Heart right ventricle (tissue), 16 donors: ENCODE data around the gene ATRNL1. TPM values are rescaled to one million over a fixed set of nuclear protein-coding genes. Genes with fewer than 3 reads are reported as not detected.
A peak's percentile ranks its signal among the peaks of the same experiment; 100 is the strongest.

Experiments used
- ATAC-seq, 8 donors: fragments of 200-7000 bp; cut with Tn5 transposase; one replicate each; pipeline ENCODE4 v1.9.1; 2020; ENCODE audit warnings: mild to moderate bottlenecking in 8 of 8, moderate library complexity in 8 of 8, moderate number of reproducible peaks in 1 of 8
- DNase-seq, 2 donors: peaks; one replicate each; pipeline ENCODE4 v3.0.0-alpha.2; 2020
- H3K27ac ChIP-seq, 10 donors: fragments of 200-600 bp; sonication (generic) in 2 of 10; one replicate each; pipeline versions ENCODE4 v1.5.0 to v1.8.0; 2020 to 2022; ENCODE audit warnings: mild to moderate bottlenecking in 3 of 10
- H3K27me3 ChIP-seq, 7 donors: fragments of 200-600 bp; one replicate each; pipeline ENCODE4 v1.8.0; 2021 to 2022; ENCODE audit warnings: mild to moderate bottlenecking in 2 of 7
- H3K36me3 ChIP-seq, 9 donors: fragments of 200-600 bp; sonication (generic) in 1 of 9; one replicate each; pipeline versions ENCODE4 v1.5.0 to v1.8.0; 2020 to 2022; ENCODE audit warnings: mild to moderate bottlenecking in 2 of 9
- H3K4me1 ChIP-seq, 9 donors: fragments of 200-600 bp; sonication (generic) in 1 of 9; one replicate each; pipeline versions ENCODE4 v1.5.0 to v1.8.0; 2020 to 2022; ENCODE audit warnings: mild to moderate bottlenecking in 4 of 9
- H3K4me3 ChIP-seq, 10 donors: fragments of 200-600 bp; sonication (generic) in 2 of 10; one replicate each; pipeline versions ENCODE4 v1.5.0 to v1.8.0; 2020 to 2022; ENCODE audit warnings: mild to moderate bottlenecking in 7 of 10, moderate library complexity in 2 of 10
- H3K9me3 ChIP-seq, 11 donors: fragments of 200-600 bp in 10 of 11; sonication (generic) in 2 of 11; one replicate each; pipeline versions ENCODE4 v1.5.0 to v1.8.0; 2013 to 2022; ENCODE audit warnings: mild to moderate bottlenecking in 2 of 11, control low read depth in 1 of 11, moderate library complexity in 1 of 11
- WGBS, 2 donors: extraction: QIAGEN DNeasy Blood & Tissue Kit; methylation state at CpG; one replicate each; pipeline ENCODE4 v1.1.7; 2013; ENCODE audit warnings: inconsistent platforms in 1 of 2; 5-methylcytosine and 5-hydroxymethylcytosine counted together
- intact Hi-C, 10 donors: fragments of 100-400 bp; cut with DNase I; formaldehyde crosslinking; loops; one replicate each; pipeline versions ENCODE4 v1.11.1 to v1.14.2; 2022
- polyA plus RNA-seq, 2 donors: library from polyadenylated mRNA; stranded (reverse); fragments of 200-250 nt; gene quantifications; one replicate each; pipeline ENCODE4 v1.2.3, GENCODE V29; 2013
- total RNA-seq, 10 donors: library from RNA; stranded (reverse); fragmentation: NEBNext Ultra II Directional in 3 of 10; extraction: Animal tissue kit (Norgen Biotek cat#: 25700) in 3 of 10; gene quantifications; one replicate each; pipeline versions ENCODE4 v1.2.1 to v1.2.4, GENCODE V29; 2021 to 2023
- TF ChIP-seq, protein P1 (sequence below), 9 donors: fragments of 200-600 bp; sonication (generic) in 2 of 9; IDR thresholded peaks; one replicate each; pipeline versions ENCODE4 v1.5.0 to v1.8.0; 2021 to 2022; ENCODE audit warnings: antibody characterized with exemption in 9 of 9, mild to moderate bottlenecking in 5 of 9, moderate library complexity in 1 of 9
- donor health status: Arrhythmogenic right ventricular cardiomyopathy.
- donor health status: ischemic (EF 13 %, LVEDD 7.1; RV severe dilation, severe dysfunction).
- donor health status: healthy with polysubstance abuse.
- donor health status: DM: no; HTN: yes; CAD: no.
- donor health status: DM: no; HTN: no; CAD: no.
- donor health status: ischemic (EF 25% LVEDD 6.9; RV normal size, moderate dysfunction).
- donor health status: ischemic (EF 25% LVEDD 5.7; RV mildly dilated, moderate dysfunction).
- donor health status: healthy.
- donor health status: DM: yes; HTN: yes; CAD: no.
- donor health status: Ischemic cardiomyopathy.
- donor health status: ischemic (EF 35%, LVEDD 5.7; RV mildly dilated, moderate dysfunction).
- donor health status: nonischemic (EF 11% LVEDD 7.7; RV severe dilation, severe dysfunction).
- donor health status: DM: yes; HTN: yes; CAD: no.
- donor health status: PGD.
- donor health status: ischemic (EF 29% LVEDD 5.4; RV normal size, mild dysfunction).
- donor health status: nonischemic (EF 23%, LVEDD 6.1; RV moderate dilation, normal function).

Gene ATRNL1
- total and polyA plus RNA-seq, 12 donors = 0.06 to 22.4 (median 8.1) TPM; not detected in 1

DNA sequence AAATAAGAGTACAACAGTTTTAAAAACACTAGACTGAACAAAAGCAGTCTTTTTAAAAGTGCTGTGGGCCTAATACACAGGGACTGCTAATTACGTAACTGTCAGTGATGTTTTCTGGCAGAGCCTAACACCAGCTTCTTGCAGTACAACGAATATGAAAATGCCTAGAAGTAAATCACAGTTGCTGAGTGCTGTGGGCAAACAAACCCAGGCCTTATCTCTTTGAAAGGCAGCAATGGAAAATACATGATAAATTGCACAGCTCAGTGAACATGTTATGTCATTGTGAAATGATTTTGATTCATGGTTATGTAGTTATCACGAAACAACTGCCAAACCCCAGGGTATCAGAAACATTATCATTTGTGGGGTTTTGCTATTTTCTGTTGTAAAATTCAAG lies 751.4 kb downstream of the ATRNL1 start:
- Histone ChIP-seq H3K9me3 (no peaks in the 10 kb centered on the region), H3K4me1 (peaks cover 0 to 10% (median 4%) of the 10 kb centered on the region in 9 donors), H3K4me3 (no peak overlapping the region), H3K36me3 (no peaks in the 10 kb centered on the region), H3K27ac (peak overlapping the region in 6 of 10 donors; percentile 14 to 68 (median 45)), H3K27me3 (no peaks in the 10 kb centered on the region)
- 20 to 26% methylated on average over 3 of the region's 3 CpGs for WGBS, 2 donors
- TF ChIP-seq, protein P1, sequence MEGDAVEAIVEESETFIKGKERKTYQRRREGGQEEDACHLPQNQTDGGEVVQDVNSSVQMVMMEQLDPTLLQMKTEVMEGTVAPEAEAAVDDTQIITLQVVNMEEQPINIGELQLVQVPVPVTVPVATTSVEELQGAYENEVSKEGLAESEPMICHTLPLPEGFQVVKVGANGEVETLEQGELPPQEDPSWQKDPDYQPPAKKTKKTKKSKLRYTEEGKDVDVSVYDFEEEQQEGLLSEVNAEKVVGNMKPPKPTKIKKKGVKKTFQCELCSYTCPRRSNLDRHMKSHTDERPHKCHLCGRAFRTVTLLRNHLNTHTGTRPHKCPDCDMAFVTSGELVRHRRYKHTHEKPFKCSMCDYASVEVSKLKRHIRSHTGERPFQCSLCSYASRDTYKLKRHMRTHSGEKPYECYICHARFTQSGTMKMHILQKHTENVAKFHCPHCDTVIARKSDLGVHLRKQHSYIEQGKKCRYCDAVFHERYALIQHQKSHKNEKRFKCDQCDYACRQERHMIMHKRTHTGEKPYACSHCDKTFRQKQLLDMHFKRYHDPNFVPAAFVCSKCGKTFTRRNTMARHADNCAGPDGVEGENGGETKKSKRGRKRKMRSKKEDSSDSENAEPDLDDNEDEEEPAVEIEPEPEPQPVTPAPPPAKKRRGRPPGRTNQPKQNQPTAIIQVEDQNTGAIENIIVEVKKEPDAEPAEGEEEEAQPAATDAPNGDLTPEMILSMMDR (IDR thresholded peaks at IDR 0.05) = no peak
- intact Hi-C loops = no loop called here
- DNase-seq (peak in 1 of 2 donors; percentile 55), ATAC-seq (peak; percentile 75 to 98 (median 90))

DNA sequence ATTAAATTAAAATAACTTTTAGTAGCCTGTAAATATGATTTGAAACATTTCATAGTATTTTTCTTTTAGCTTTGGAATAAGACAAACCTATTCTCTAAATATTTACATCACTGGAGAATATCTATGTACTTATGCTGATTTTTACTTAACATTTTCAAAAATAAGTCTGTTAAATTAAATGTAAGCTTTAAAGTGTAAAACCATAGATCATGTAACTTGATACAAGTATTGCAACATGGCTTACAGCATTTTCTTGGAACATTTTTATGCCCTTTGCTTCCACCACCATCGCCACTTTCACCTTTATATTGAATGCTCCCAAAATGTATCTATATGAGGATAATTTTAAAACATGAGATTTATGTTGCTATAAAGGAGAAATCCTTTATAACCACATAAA lies 752.8 kb downstream of the ATRNL1 start:
- H3K27me3 ChIP-seq = no peaks in the 10 kb centered on the region
- no peak for ATAC-seq
- no peaks in the 10 kb centered on the region for H3K9me3 ChIP-seq
- peaks cover 0 to 14% (median 4%) of the 10 kb centered on the region in 9 donors for H3K4me1 ChIP-seq
- WGBS, 2 donors = 96 to 97% methylated on average over 1 of the region's 1 CpG
- intact Hi-C loops = no loop called here
- H3K27ac ChIP-seq = no peak overlapping the region
- TF ChIP-seq, protein P1 (IDR thresholded peaks at IDR 0.05) = no peak
- no peak for DNase-seq
- no peaks in the 10 kb centered on the region for H3K36me3 ChIP-seq
- no peak overlapping the region for H3K4me3 ChIP-seq

DNA sequence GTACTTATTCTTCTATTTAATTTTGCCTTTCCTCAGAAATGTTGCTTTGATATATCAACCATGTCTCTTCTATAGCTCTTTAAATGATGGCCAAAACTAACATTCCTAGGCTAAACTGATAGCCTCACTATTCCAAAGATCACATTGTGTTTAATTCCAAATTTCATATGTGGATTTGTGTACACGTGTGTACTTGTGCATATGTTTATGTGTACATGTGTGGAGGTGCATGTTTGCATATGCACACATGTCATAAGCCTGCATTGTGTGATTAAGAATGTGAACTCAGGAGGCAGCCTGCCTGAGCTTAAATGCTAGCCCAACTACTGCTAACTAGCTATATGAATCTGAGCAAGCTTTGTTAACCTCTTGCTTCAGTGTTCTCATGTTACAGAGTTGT lies 753.4 kb downstream of the ATRNL1 start:
- intact Hi-C loops = no loop called here
- TF ChIP-seq, protein P1 (IDR thresholded peaks at IDR 0.05) = no peak
- H3K27ac ChIP-seq = no peak overlapping the region
- WGBS, 2 donors = 87 to 95% methylated on average over 1 of the region's 1 CpG
- H3K4me1 ChIP-seq = peaks cover 0 to 14% (median 4%) of the 10 kb centered on the region in 9 donors
- H3K4me3 ChIP-seq = no peak overlapping the region
- H3K9me3 ChIP-seq = no peaks in the 10 kb centered on the region
- DNase-seq (no peak), ATAC-seq (no peak)
- H3K27me3 ChIP-seq = no peaks in the 10 kb centered on the region
- H3K36me3 ChIP-seq = no peaks in the 10 kb centered on the region

DNA sequence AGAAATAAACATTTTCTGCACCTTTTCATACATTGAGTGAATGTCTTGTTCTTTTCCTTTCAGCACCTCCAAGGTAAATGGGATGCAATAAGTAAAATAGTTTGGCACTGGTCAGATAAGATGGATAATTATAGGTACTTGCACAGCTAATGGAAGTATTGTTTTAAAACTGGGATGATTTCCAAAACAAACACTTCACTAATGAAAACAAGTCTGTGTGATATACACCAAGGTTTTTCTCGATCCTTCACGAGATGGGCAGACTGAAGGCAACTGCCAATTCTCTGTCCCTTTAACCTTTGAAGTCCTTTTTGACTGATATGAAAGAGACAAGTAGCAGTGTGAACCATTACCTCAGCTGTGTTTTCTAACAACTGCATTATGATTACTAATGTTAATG lies 756.0 kb downstream of the ATRNL1 start:
- no peaks in the 10 kb centered on the region for H3K9me3 ChIP-seq
- ATAC-seq (no peak), DNase-seq (no peak)
- TF ChIP-seq, protein P1 (IDR thresholded peaks at IDR 0.05) = no peak
- no peaks in the 10 kb centered on the region for H3K36me3 ChIP-seq
- peaks cover 0 to 12% (median 2%) of the 10 kb centered on the region in 9 donors for H3K4me1 ChIP-seq
- 6 to 8% methylated on average over 2 of the region's 2 CpGs for WGBS, 2 donors
- no peaks in the 10 kb centered on the region for H3K27me3 ChIP-seq
- H3K4me3 ChIP-seq = no peak overlapping the region
- intact Hi-C loops = no loop called here
- H3K27ac ChIP-seq = no peak overlapping the region
